ENCODE measurements around the gene HS3ST1.

HS3ST1 gene

GRCh38 chr4:11420327-11420726 is 8.4 kb downstream of the HS3ST1 start:
- H3K4me1 Mint-ChIP-seq = peaks cover 32% of the 10 kb centered on the region
- no peak overlapping the region for H3K27ac Mint-ChIP-seq
- no peak overlapping the region for H3K4me3 Mint-ChIP-seq
- H3K36me3 Mint-ChIP-seq (ENCODE audit: low read depth) = no peaks in the 10 kb centered on the region
- TF ChIP-seq CTCF (IDR thresholded peaks at IDR 0.05) = no peak
- no peak for DNase-seq
- H3K27me3 Mint-ChIP-seq (ENCODE audit: low read depth, poor library complexity) = peaks cover 12% of the 10 kb centered on the region
- H3K9me3 Mint-ChIP-seq = no peaks in the 10 kb centered on the region

- peaks cover 31% of the 10 kb centered on the region for H3K4me1 Mint-ChIP-seq
- no peaks in the 10 kb centered on the region for H3K9me3 Mint-ChIP-seq
- H3K4me3 Mint-ChIP-seq = no peak overlapping the region
- DNase-seq = no peak
- peaks cover 4% of the 10 kb centered on the region for H3K27me3 Mint-ChIP-seq (ENCODE audit: low read depth, poor library complexity)
- H3K27ac Mint-ChIP-seq = no peak overlapping the region
- no peak for TF ChIP-seq CTCF (IDR thresholded peaks at IDR 0.05)
- H3K36me3 Mint-ChIP-seq (ENCODE audit: low read depth) = no peaks in the 10 kb centered on the region
These were observed 10.1 kb downstream of the HS3ST1 start for GRCh38 chr4:11418610-11419009.

- DNase-seq = no peak
These were observed 12.0 kb downstream of the HS3ST1 start for GRCh38 chr4:11416767-11417113.

GRCh38 chr4:11416071-11416766 is 12.5 kb downstream of the HS3ST1 start:
- DNase-seq = no peak
- TF ChIP-seq CTCF (IDR thresholded peaks at IDR 0.05) = no peak
- no peak overlapping the region for H3K27ac Mint-ChIP-seq

More at GRCh38 chr4:11416767-11417113, 12.0 kb downstream of the HS3ST1 start:
- H3K27ac Mint-ChIP-seq = no peak overlapping the region
- no peaks in the 10 kb centered on the region for H3K9me3 Mint-ChIP-seq
- H3K36me3 Mint-ChIP-seq (ENCODE audit: low read depth) = no peaks in the 10 kb centered on the region
- peaks cover 21% of the 10 kb centered on the region for H3K4me1 Mint-ChIP-seq
- H3K4me3 Mint-ChIP-seq = no peak overlapping the region
- no peak for TF ChIP-seq CTCF (IDR thresholded peaks at IDR 0.05)
- H3K27me3 Mint-ChIP-seq (ENCODE audit: low read depth, poor library complexity) = peaks cover 6% of the 10 kb centered on the region

GRCh38 chr4:11415409-11416070 is 13.2 kb downstream of the HS3ST1 start:
- H3K27me3 Mint-ChIP-seq (ENCODE audit: low read depth, poor library complexity) = peaks cover 6% of the 10 kb centered on the region
- H3K36me3 Mint-ChIP-seq (ENCODE audit: low read depth) = no peaks in the 10 kb centered on the region
- H3K27ac Mint-ChIP-seq = no peak overlapping the region
- peaks cover 9% of the 10 kb centered on the region for H3K4me1 Mint-ChIP-seq
- no peaks in the 10 kb centered on the region for H3K9me3 Mint-ChIP-seq
- no peak for TF ChIP-seq CTCF (IDR thresholded peaks at IDR 0.05)
- no peak overlapping the region for H3K4me3 Mint-ChIP-seq
- DNase-seq = no peak

More at GRCh38 chr4:11416071-11416766, 12.5 kb downstream of the HS3ST1 start:
- Mint-ChIP-seq H3K36me3 (ENCODE audit: low read depth) (no peaks in the 10 kb centered on the region), H3K4me3 (no peak overlapping the region), H3K27me3 (ENCODE audit: low read depth, poor library complexity) (peaks cover 6% of the 10 kb centered on the region), H3K4me1 (peaks cover 16% of the 10 kb centered on the region), H3K9me3 (no peaks in the 10 kb centered on the region)

- Mint-ChIP-seq H3K27ac (no peak overlapping the region), H3K27me3 (ENCODE audit: low read depth, poor library complexity) (peaks cover 5% of the 10 kb centered on the region), H3K4me3 (no peak overlapping the region), H3K36me3 (ENCODE audit: low read depth) (no peaks in the 10 kb centered on the region), H3K4me1 (peaks cover 13% of the 10 kb centered on the region), H3K9me3 (no peaks in the 10 kb centered on the region)
- DNase-seq = no peak
- TF ChIP-seq CTCF (IDR thresholded peaks at IDR 0.05) = no peak
These were observed 16.5 kb downstream of the HS3ST1 start for GRCh38 chr4:11412211-11412610.

All from nephron progenitor cell (in vitro differentiated cells).